H1 (cell line): ENCODE results near the gene RPL13A. TPM values are rescaled to one million over a fixed set of nuclear protein-coding genes. Genes with fewer than 3 reads are reported as not detected.

Source experiments
- CTCF ChIA-PET: fragments of 300-600 bp; sonication (Branson Sonifier 250); formaldehyde crosslinking; loops from one replicate; lab custom pipeline; 2021; ENCODE audit not compliant: partially characterized antibody; lab: Charles Lee
- POLR2A ChIA-PET: fragments of 300-600 bp; sonication (Branson Sonifier 250); formaldehyde crosslinking; loops from one replicate; lab custom pipeline; 2021; ENCODE audit warnings: inconsistent platforms; ENCODE audit not compliant: partially characterized antibody; lab: Charles Lee
- DNase-seq, 2 experiments: peaks; one replicate each; pipeline versions ENCODE4 v3.0.0 to v3.0.0-alpha.2; 2010 to 2022; ENCODE audit warnings: low spot score in 2 of 2, low read depth in 1 of 2, mixed read lengths in 1 of 2
- FAIRE-seq: peaks from 2 replicates; lab custom pipeline; 2011; peaks lifted over from hg19 to GRCh38; lab: Jason Lieb, UNC
- H2AFZ ChIP-seq: 2 replicates; pipeline ENCODE4 v1.8.1; 2012; ENCODE audit warnings: low read length, inconsistent platforms
- H2AK5ac ChIP-seq: 2 replicates; pipeline ENCODE4 v1.6.1; 2013; ENCODE audit warnings: low read depth, low read length
- H2BK120ac ChIP-seq: replicated peaks from 2 replicates; pipeline ENCODE3; 2013; ENCODE audit warnings: low read depth, low read length, inconsistent platforms
- H2BK12ac ChIP-seq: 2 replicates; pipeline ENCODE4 v1.6.1; 2013; ENCODE audit warnings: low read depth, low read length
- H2BK15ac ChIP-seq: 2 replicates; pipeline ENCODE4 v1.6.1; 2013; ENCODE audit warnings: low read length
- H2BK20ac ChIP-seq: 2 replicates; pipeline ENCODE4 v1.6.1; 2013; ENCODE audit warnings: low read length
- H2BK5ac ChIP-seq: 2 replicates; pipeline ENCODE4 v1.6.1; 2013; ENCODE audit warnings: low read depth, low read length
- H3K14ac ChIP-seq: 2 replicates; pipeline ENCODE4 v1.6.1; 2013; ENCODE audit warnings: inconsistent platforms; ENCODE audit not compliant: insufficient read length
- H3K18ac ChIP-seq: 2 replicates; pipeline ENCODE4 v1.6.1; 2013; ENCODE audit warnings: low read length; ENCODE audit errors: extremely low read depth
- H3K23ac ChIP-seq: 2 replicates; pipeline ENCODE4 v1.6.1; 2013; ENCODE audit warnings: inconsistent platforms; ENCODE audit not compliant: insufficient read length
- H3K23me2 ChIP-seq: 2 replicates; pipeline ENCODE4 v1.6.1; 2013; ENCODE audit warnings: low read depth, low read length
- H3K27ac ChIP-seq: 2 replicates; pipeline ENCODE4 v1.6.1; 2011; ENCODE audit warnings: low read depth, low read length, inconsistent platforms
- H3K27me3 ChIP-seq, 4 experiments: replicated peaks in 1 of 4; 1 replicate in 1 of 4; 2 replicates in 3 of 4; pipeline versions ENCODE4 v1.6.1 to v1.8.1; 2011 to 2013; ENCODE audit warnings: low read length in 3 of 4, mild to moderate bottlenecking in 3 of 4, inconsistent platforms in 2 of 4, mixed read lengths in 2 of 4, moderate library complexity in 1 of 4; ENCODE audit not compliant: control insufficient read depth in 3 of 4, insufficient read depth in 3 of 4; ENCODE audit errors: extremely low read depth in 1 of 4
- H3K36me3 ChIP-seq, 4 experiments: 2 replicates each; pipeline versions ENCODE4 v1.6.1 to v1.8.1; 2011 to 2013; ENCODE audit warnings: mild to moderate bottlenecking in 4 of 4, low read length in 3 of 4, moderate library complexity in 2 of 4, control low read depth in 1 of 4, inconsistent platforms in 1 of 4; ENCODE audit not compliant: insufficient read depth in 4 of 4, control insufficient read depth in 2 of 4
- H3K4ac ChIP-seq: replicated peaks from 2 replicates; pipeline ENCODE3; 2013; ENCODE audit warnings: low read length, low read depth, mixed read lengths, inconsistent platforms; ENCODE audit not compliant: insufficient read length
- H3K4me1 ChIP-seq, 4 experiments: replicated peaks in 1 of 4; 1 replicate in 1 of 4; 2 replicates in 3 of 4; pipeline versions ENCODE4 v1.6.1 to v1.8.1; 2011 to 2013; ENCODE audit warnings: low read length in 3 of 4, inconsistent platforms in 2 of 4, mixed read lengths in 1 of 4; ENCODE audit not compliant: insufficient read depth in 4 of 4, control insufficient read depth in 3 of 4
- H3K4me2 ChIP-seq, 2 experiments: 2 replicates each; pipeline versions ENCODE4 v1.6.1 to v1.8.1; 2011 to 2013; ENCODE audit warnings: low read depth in 2 of 2, low read length in 2 of 2, control low read depth in 1 of 2, inconsistent platforms in 1 of 2, mild to moderate bottlenecking in 1 of 2; ENCODE audit not compliant: insufficient read depth in 1 of 2
- H3K4me3 ChIP-seq, 4 experiments: fragments of 200-600, 300-600 bp in 1 of 4; sonication (generic), shearing (Covaris generic), sonication (Bioruptor Twin) in 1 of 4; 2 replicates each; pipeline versions ENCODE4 v1.5.1 to v1.8.1; 2011 to 2016; ENCODE audit warnings: low read length in 4 of 4, low read depth in 3 of 4, control low read depth in 2 of 4, inconsistent platforms in 2 of 4, mild to moderate bottlenecking in 2 of 4, mixed read lengths in 1 of 4, moderate library complexity in 1 of 4; ENCODE audit not compliant: insufficient read depth in 2 of 4; ENCODE audit errors: extremely low read depth in 1 of 4
- H3K56ac ChIP-seq: replicated peaks from 2 replicates; pipeline ENCODE3; 2013; ENCODE audit warnings: low read depth, mild to moderate bottlenecking, mixed read lengths, low read length, inconsistent platforms; ENCODE audit not compliant: insufficient read length
- H3K79me1 ChIP-seq: 2 replicates; pipeline ENCODE4 v1.6.1; 2013; ENCODE audit warnings: low read depth, low read length, control low read depth
- H3K79me2 ChIP-seq, 2 experiments: 2 replicates each; pipeline versions ENCODE4 v1.6.1 to v1.8.1; 2012 to 2013; ENCODE audit warnings: low read length in 2 of 2, mild to moderate bottlenecking in 2 of 2, inconsistent platforms in 1 of 2; ENCODE audit not compliant: insufficient read depth in 2 of 2, control insufficient read depth in 1 of 2
- H3K9ac ChIP-seq, 4 experiments: replicated peaks in 1 of 4; 1 replicate in 1 of 4; 2 replicates in 3 of 4; pipeline versions ENCODE4 v1.6.1 to v1.8.1; 2011 to 2013; ENCODE audit warnings: low read depth in 3 of 4, low read length in 3 of 4, control low read depth in 2 of 4, mild to moderate bottlenecking in 2 of 4, moderate library complexity in 2 of 4, inconsistent platforms in 1 of 4; ENCODE audit errors: extremely low read depth in 1 of 4
- H3K9me3 ChIP-seq, 2 experiments: 2 replicates each; pipeline versions ENCODE4 v1.6.1 to v1.8.1; 2012 to 2013; ENCODE audit warnings: mild to moderate bottlenecking in 2 of 2, moderate library complexity in 2 of 2, control low read depth in 1 of 2, inconsistent platforms in 1 of 2, low read depth in 1 of 2, low read length in 1 of 2, mixed read lengths in 1 of 2; ENCODE audit not compliant: insufficient read depth in 2 of 2
- H4K20me1 ChIP-seq, 2 experiments: replicated peaks in 1 of 2; 2 replicates each; pipeline versions ENCODE3 to v1.8.1; 2011 to 2013; ENCODE audit warnings: inconsistent platforms in 2 of 2, low read length in 2 of 2, mild to moderate bottlenecking in 1 of 2; ENCODE audit not compliant: insufficient read depth in 2 of 2, control insufficient read depth in 1 of 2
- H4K5ac ChIP-seq: 2 replicates; pipeline ENCODE4 v1.6.1; 2013; ENCODE audit warnings: low read length, low read depth, mixed read lengths, inconsistent platforms; ENCODE audit not compliant: insufficient read length
- H4K8ac ChIP-seq: 2 replicates; pipeline ENCODE4 v1.8.0; 2013; ENCODE audit warnings: mild to moderate bottlenecking, moderate library complexity, low read length, inconsistent platforms; ENCODE audit not compliant: insufficient read depth; ENCODE audit errors: extremely low read depth
- H4K91ac ChIP-seq: replicated peaks from 2 replicates; pipeline ENCODE3; 2013; ENCODE audit warnings: low read length, mixed read lengths, inconsistent platforms; ENCODE audit not compliant: insufficient read length
- POLR2A ChIP-seq, 2 experiments: IDR thresholded peaks; 1 replicate in 1 of 2; 2 replicates in 1 of 2; pipeline ENCODE4 v1.6.1; 2011; ENCODE audit warnings: low read depth in 2 of 2, low read length in 2 of 2, mild to moderate bottlenecking in 2 of 2; ENCODE audit errors: control extremely low read depth in 1 of 2
- RFX5 ChIP-seq: IDR thresholded peaks from 2 replicates; pipeline ENCODE4 v1.6.1; 2011; ENCODE audit warnings: low read depth, low read length, improper control_type of control experiment, borderline replicate concordance
- USF2 ChIP-seq: IDR thresholded peaks from 2 replicates; pipeline ENCODE4 v1.6.1; 2011; ENCODE audit warnings: low read length, improper control_type of control experiment
- WGBS, 2 experiments: shearing (Covaris generic) in 1 of 2; methylation state at CpG; one replicate each; pipeline versions ENCODE4 v1.1.6 to v1.1.7; 2013 to 2015; ENCODE audit warnings: low lambda C conversion rate in 2 of 2, mixed read lengths in 2 of 2, inconsistent platforms in 1 of 2, low coverage in 1 of 2, missing lambda C conversion rate in 1 of 2; ENCODE audit not compliant: insufficient replicate concordance in 2 of 2, insufficient coverage in 1 of 2, insufficient read length in 1 of 2; ENCODE audit errors: extremely low coverage in 1 of 2, missing lambda C conversion rate in 1 of 2; 5-methylcytosine and 5-hydroxymethylcytosine counted together
- polyA plus RNA-seq, 7 experiments: library from polyadenylated mRNA; depleted of rRNA in 3 of 7; stranded (reverse) in 5 of 7; unstranded in 2 of 7; fragments of >200 nt in 5 of 7; fragments of 200-250 nt in 2 of 7; gene quantifications; 1 replicate in 5 of 7; 2 replicates in 1 of 7; 4 replicates in 1 of 7; pipeline versions ENCODE4 v1.2.1 to v1.2.3, GENCODE V29; 2011 to 2013; ENCODE audit warnings: missing spikeins in 2 of 7, mixed read lengths in 2 of 7
- total RNA-seq: library from RNA; stranded (reverse); fragmentation: NEBNext Ultra II Directional; extraction: Animal tissue kit (Norgen Biotek cat#: 25700); gene quantifications from 2 replicates; pipeline ENCODE4 v1.2.1, GENCODE V29; 2021

The RPL13A gene
- total and polyA plus RNA-seq, 2 of the 8 experiments (the other 6 are each of a cell fraction or from before 2014, with no cell fraction given) = 3,305 to 8,868 TPM

- Histone ChIP-seq H3K27ac (no peak overlapping the region), H3K14ac (no peak overlapping the region), H3K79me2 (no peaks in the 10 kb centered on the region), H4K91ac (no peak overlapping the region), H3K4me3 (no peak overlapping the region), H4K8ac (no peak overlapping the region), H2BK5ac (no peak overlapping the region), H4K20me1 (no peaks in the 10 kb centered on the region), H3K9me3 (no peaks in the 10 kb centered on the region; a peak in 1 of 4 replicates), H2BK12ac (no peak overlapping the region), H3K23ac (no peak overlapping the region), H3K4ac (no peak overlapping the region), H4K5ac (no peak overlapping the region), H3K56ac (no peak overlapping the region), H3K4me1 (peaks cover 0 to 8% (median 3%) of the 10 kb centered on the region in 4 experiments; a peak in 6 of 7 replicates), H2BK15ac (no peak overlapping the region), H3K36me3 (peaks cover 2 to 8% (median 5%) of the 10 kb centered on the region in 4 experiments; a peak in 4 of 8 replicates), H3K18ac (no peak overlapping the region), H3K79me1 (no peaks in the 10 kb centered on the region), H2AK5ac (no peak overlapping the region), H3K4me2 (no peak overlapping the region), H3K27me3 (no peaks in the 10 kb centered on the region), H3K9ac (no peak overlapping the region), H2BK20ac (no peak overlapping the region), H3K23me2 (no peaks in the 10 kb centered on the region), H2AFZ (no peak overlapping the region), H2BK120ac (no peak overlapping the region)
- WGBS, 2 experiments = 85% methylated on average over 3 of the region's 3 CpGs; no CpG with 5 or more reads in 1 of the 2 experiments
- CTCF ChIA-PET = interaction anchor here (1.0 to 2.4 kb wide), 5 partner anchors 8 to 138 kb away, joined by 3 to 8 read pairs (median 4); partner anchors contain the start of gene FLT3LG
- TF ChIP-seq USF2 = no peak
- TF ChIP-seq RFX5 = no peak
- TF ChIP-seq POLR2A (IDR thresholded peaks at IDR 0.05; ENCODE audit: control extremely low read depth in 1 of 2, low read depth in 2 of 2, low read length in 2 of 2) = no peak
- FAIRE-seq (no peak), DNase-seq (no peak)
- POLR2A ChIA-PET = interaction anchor here (0.7 to 4.2 kb wide), 6 partner anchors 10 to 89 kb away, joined by 4 to 17 read pairs (median 8); partner anchors contain the start of genes ALDH16A1 and RPL13A
Measured at GRCh38 chr19:49465371-49465770, 22.0 kb upstream of the RPL13A start.
